ENCODE data around the gene DMD. TPM values are rescaled to one million over a fixed set of nuclear protein-coding genes. Genes with fewer than 3 reads are reported as not detected.

DMD gene
- total and polyA plus RNA-seq, 2 of the 13 experiments (the other 11 are each of a cell fraction or from before 2014, with no cell fraction given), result 17.6 to 25.9 TPM

- no peak for ATAC-seq
- H3K4me2 ChIP-seq (ENCODE audit: low read depth, low read length), result no peak overlapping the region
- no peaks in the 10 kb centered on the region for H4K20me1 ChIP-seq (ENCODE audit: insufficient read depth, low read length)
- H3K36me3 ChIP-seq (replicated peaks in 1 of 2; ENCODE audit: control insufficient read depth in 1 of 2, insufficient read depth in 2 of 2, low read length in 2 of 2), result no peaks in the 10 kb centered on the region
- POLR2A ChIA-PET, result no interaction called here
- no peak overlapping the region for H3K9ac ChIP-seq (ENCODE audit: insufficient read depth, low read depth, low read length)
- in situ Hi-C loops (cut with HindIII; ENCODE audit: extremely low pct_ligation_motif_present, low pct_unique_long_range_greater_than_20kb), result no loop called here
- CTCF ChIA-PET (ENCODE audit: low intra/inter-chr PET ratio, low total read pairs), result no interaction called here
- FAIRE-seq, result no peak
- TF ChIP-seq ZNF737 (CRISPR knock-in tag; IDR thresholded peaks at IDR 0.05; ENCODE audit: borderline replicate concordance) (no peak), SMARCE1 (IDR thresholded peaks at IDR 0.05; ENCODE audit: borderline replicate concordance) (no peak), PCBP2 (optimal IDR thresholded peaks at IDR 0.05; ENCODE audit: low read depth, low read length, poor library complexity, severe bottlenecking) (no peak), HDAC6 (IDR thresholded peaks at IDR 0.05; ENCODE audit: low read depth, low read length) (no peak), HNF1B (CRISPR knock-in tag; IDR thresholded peaks at IDR 0.05) (no peak), ZKSCAN1 (IDR thresholded peaks at IDR 0.05; ENCODE audit: low read length) (no peak), ZBTB2 (CRISPR knock-in tag; IDR thresholded peaks at IDR 0.05; ENCODE audit: low read depth) (no peak), GATAD1 (CRISPR knock-in tag; IDR thresholded peaks at IDR 0.05) (no peak), SMAD9 (CRISPR knock-in tag; IDR thresholded peaks at IDR 0.05) (no peak), ZNF678 (CRISPR knock-in tag; IDR thresholded peaks at IDR 0.05) (no peak), NCOA5 (CRISPR knock-in tag; IDR thresholded peaks at IDR 0.05) (no peak), BATF2 (CRISPR knock-in tag; IDR thresholded peaks at IDR 0.05) (no peak), ZFP37 (CRISPR knock-in tag; IDR thresholded peaks at IDR 0.05; ENCODE audit: borderline replicate concordance) (no peak)
- BruUV-seq (replicated peaks), result no TSS peak
- intact Hi-C loops (cut with micrococcal nuclease; ENCODE audit: unreplicated experiment), result no loop called here
- no peaks in the 10 kb centered on the region for H3K27me3 ChIP-seq (ENCODE audit: control insufficient read depth in 1 of 2, insufficient read depth in 2 of 2, low read length in 2 of 2)
- no peaks in the 10 kb centered on the region for H3K79me2 ChIP-seq (ENCODE audit: insufficient read depth, low read length)
- no peaks in the 10 kb centered on the region for H3K9me3 ChIP-seq (ENCODE audit: low read length)
- H3K27ac ChIP-seq (ENCODE audit: extremely low read length, insufficient read depth, low read length), result no peak overlapping the region
- no peak overlapping the region for H3K4me3 ChIP-seq (replicated peaks in 1 of 3; ENCODE audit: insufficient read depth in 1 of 3, low read depth in 2 of 3, low read length in 3 of 3)
- no peak overlapping the region for H2AFZ ChIP-seq (ENCODE audit: low read length)
- H3K4me1 ChIP-seq (ENCODE audit: insufficient read depth, low read length), result no peaks in the 10 kb centered on the region
- DNase-seq (ENCODE audit: low spot score), result no peak
These were observed 22.5 kb downstream of the DMD start for GRCh38 chrX:33188881-33189280.

All from HepG2 (cell line).